Caco-2 (cell line): ENCODE results near the gene PACSIN2. TPM values are rescaled to one million over a fixed set of nuclear protein-coding genes. Genes with fewer than 3 reads are reported as not detected.
A peak's percentile ranks its signal among the peaks of the same experiment; 100 is the strongest.

Experiments
- BruUV-seq: library from RNA; stranded (reverse); fragments of 400-500 nt; replicated peaks from 2 replicates; lab custom pipeline; 2021; lab: Mats Ljungman, UMichigan
- CTCF ChIA-PET: fragments of 300-600 bp; sonication (Branson Sonifier 250); formaldehyde crosslinking; loops from one replicate; lab custom pipeline; 2022; ENCODE audit warnings: antibody characterized with exemption; lab: Charles Lee
- POLR2A ChIA-PET: fragments of 300-600 bp; sonication (Branson Sonifier 250); formaldehyde crosslinking; loops from one replicate; lab custom pipeline; 2022; ENCODE audit warnings: antibody characterized with exemption; lab: Charles Lee
- DNase-seq, 2 experiments: peaks; one replicate each; pipeline versions ENCODE4 v3.0.0 to v3.0.0-alpha.2; 2020 to 2022
- H3K27me3 ChIP-seq: replicated peaks from 2 replicates; pipeline ENCODE4 v1.6.0; 2011; ENCODE audit warnings: low read length; ENCODE audit not compliant: control insufficient read depth, insufficient read depth
- H3K36me3 ChIP-seq: 2 replicates; pipeline ENCODE4 v1.5.1; 2011; ENCODE audit warnings: low read length; ENCODE audit not compliant: control insufficient read depth, insufficient read depth
- H3K4me1 ChIP-seq: fragments of 250-450 bp; sonication (Bioruptor Pico); 2 replicates; pipeline ENCODE4 v1.5.1; 2020; ENCODE audit warnings: mild to moderate bottlenecking
- H3K4me3 ChIP-seq: 2 replicates; pipeline ENCODE4 v1.5.1; 2011; ENCODE audit warnings: low read depth, mild to moderate bottlenecking, control low read depth, low read length
- H3K9me3 ChIP-seq: fragments of 250-450 bp; sonication (Bioruptor Pico); 2 replicates; pipeline ENCODE4 v1.5.1; 2020; ENCODE audit warnings: mild to moderate bottlenecking, moderate library complexity
- H3K27ac Mint-ChIP-seq: one replicate; pipeline ENCODE4 v1.8.0; 2022; ENCODE audit warnings: mixed read lengths; ENCODE audit not compliant: unreplicated experiment
- H3K27me3 Mint-ChIP-seq: one replicate; pipeline ENCODE4 v1.8.0; 2022; ENCODE audit warnings: mixed read lengths; ENCODE audit not compliant: insufficient read depth, unreplicated experiment
- H3K36me3 Mint-ChIP-seq: one replicate; pipeline ENCODE4 v1.8.0; 2022; ENCODE audit warnings: mild to moderate bottlenecking, mixed read lengths; ENCODE audit not compliant: insufficient read depth, unreplicated experiment
- H3K4me1 Mint-ChIP-seq: one replicate; pipeline ENCODE4 v1.8.0; 2022; ENCODE audit warnings: low read depth, mixed read lengths; ENCODE audit not compliant: unreplicated experiment
- H3K4me3 Mint-ChIP-seq: one replicate; pipeline ENCODE4 v1.8.0; 2022; ENCODE audit warnings: mild to moderate bottlenecking, moderate library complexity, mixed read lengths; ENCODE audit not compliant: unreplicated experiment
- H3K9me3 Mint-ChIP-seq: one replicate; pipeline ENCODE4 v1.8.0; 2022; ENCODE audit warnings: mixed read lengths; ENCODE audit not compliant: unreplicated experiment
- CTCF ChIP-seq, 2 experiments: fragments of 200-600 bp in 1 of 2; IDR thresholded peaks; 1 replicate in 1 of 2; 2 replicates in 1 of 2; pipeline versions ENCODE4 v1.5.1 to v1.8.0; 2011 to 2022; ENCODE audit warnings: antibody characterized with exemption in 1 of 2, control low read depth in 1 of 2, inconsistent platforms in 1 of 2, low read depth in 1 of 2, low read length in 1 of 2, mild to moderate bottlenecking in 1 of 2, moderate library complexity in 1 of 2; ENCODE audit not compliant: insufficient read depth in 1 of 2, severe bottlenecking in 1 of 2, unreplicated experiment in 1 of 2
- intact Hi-C: fragments of 100-400 bp; cut with micrococcal nuclease; formaldehyde crosslinking; loops from one replicate; pipeline ENCODE4 v1.10.0; 2022; ENCODE audit not compliant: unreplicated experiment
- total RNA-seq: library from RNA; stranded (reverse); gene quantifications from 2 replicates; pipeline ENCODE4 v1.2.3, GENCODE V29; 2022

PACSIN2 gene
- total RNA-seq, 1 experiment from 2014 or later = 122 TPM

GRCh38 chr22:42891008-42891407 is 123.9 kb downstream of the PACSIN2 start:
- POLR2A ChIA-PET = no interaction called here
- CTCF ChIA-PET = interaction anchor here (0.8 kb wide), 1 partner anchor 24 kb away, joined by 3 read pairs; no protein-coding TSS in a partner anchor
- H3K27ac Mint-ChIP-seq = no peak overlapping the region
- no TSS peak for BruUV-seq
- Histone ChIP-seq H3K4me3 (no peak overlapping the region), H3K27me3 (no peaks in the 10 kb centered on the region), H3K4me1 (peaks cover 18% of the 10 kb centered on the region), H3K36me3 (peaks cover 1% of the 10 kb centered on the region; the same call in 1 of the 2 replicates), H3K9me3 (no peaks in the 10 kb centered on the region)
- no peak for TF ChIP-seq CTCF (IDR thresholded peaks at IDR 0.05; ENCODE audit: insufficient read depth in 1 of 2, low read depth in 1 of 2, low read length in 1 of 2, severe bottlenecking in 1 of 2, unreplicated experiment in 1 of 2)
- no peaks in the 10 kb centered on the region for H3K9me3 Mint-ChIP-seq
- peaks cover 26% of the 10 kb centered on the region for H3K4me1 Mint-ChIP-seq
- no peak overlapping the region for H3K4me3 Mint-ChIP-seq
- intact Hi-C loops = no loop called here
- H3K36me3 Mint-ChIP-seq = peaks cover 58% of the 10 kb centered on the region
- DNase-seq = no peak
- H3K27me3 Mint-ChIP-seq = no peaks in the 10 kb centered on the region

GRCh38 chr22:42889304-42889703 is 125.6 kb downstream of the PACSIN2 start:
- CTCF ChIA-PET = no interaction called here
- Histone ChIP-seq H3K36me3 (peaks cover 1% of the 10 kb centered on the region; the same call in 1 of the 2 replicates), H3K4me1 (peaks cover 18% of the 10 kb centered on the region), H3K4me3 (no peak overlapping the region), H3K9me3 (no peaks in the 10 kb centered on the region), H3K27me3 (no peaks in the 10 kb centered on the region)
- Mint-ChIP-seq H3K27me3 (no peaks in the 10 kb centered on the region), H3K9me3 (no peaks in the 10 kb centered on the region), H3K4me1 (peaks cover 26% of the 10 kb centered on the region), H3K36me3 (peaks cover 75% of the 10 kb centered on the region), H3K27ac (peak overlapping the region; percentile 7), H3K4me3 (peak overlapping the region; percentile 1)
- POLR2A ChIA-PET = interaction anchor here (0.5 kb wide), 1 partner anchor 298 kb away, joined by 3 read pairs; the partner anchor contains the start of gene TTLL12
- no peak for TF ChIP-seq CTCF (IDR thresholded peaks at IDR 0.05; ENCODE audit: insufficient read depth in 1 of 2, low read depth in 1 of 2, low read length in 1 of 2, severe bottlenecking in 1 of 2, unreplicated experiment in 1 of 2)
- BruUV-seq = no TSS peak
- intact Hi-C loops = no loop called here
- DNase-seq = no peak

GRCh38 chr22:42887523-42888507 is 127.1 kb downstream of the PACSIN2 start:
- Mint-ChIP-seq H3K27me3 (no peaks in the 10 kb centered on the region), H3K36me3 (peaks cover 90% of the 10 kb centered on the region), H3K4me3 (peak overlapping the region; percentile 39), H3K4me1 (peaks cover 26% of the 10 kb centered on the region), H3K9me3 (no peaks in the 10 kb centered on the region), H3K27ac (peak overlapping the region; percentile 90)
- H3K36me3 ChIP-seq = peaks cover 3% of the 10 kb centered on the region
- POLR2A ChIA-PET = no interaction called here
- intact Hi-C loops = no loop called here
- CTCF ChIA-PET = interaction anchor here (1.1 kb wide), 1 partner anchor 20 kb away, joined by 3 read pairs; no protein-coding TSS in a partner anchor
- no peaks in the 10 kb centered on the region for H3K27me3 ChIP-seq
- peak; percentile 26 to 47 for DNase-seq
- peaks cover 18% of the 10 kb centered on the region for H3K4me1 ChIP-seq
- H3K4me3 ChIP-seq = no peak overlapping the region
- no peaks in the 10 kb centered on the region for H3K9me3 ChIP-seq
- TF ChIP-seq CTCF (IDR thresholded peaks at IDR 0.05; ENCODE audit: insufficient read depth in 1 of 2, low read depth in 1 of 2, low read length in 1 of 2, severe bottlenecking in 1 of 2, unreplicated experiment in 1 of 2) = no peak
- BruUV-seq = no TSS peak
